NCI-H2029 (cell line): ENCODE measurements around the gene HSP90AB1.

Source experiments
- DNase-seq: peaks from one replicate; lab custom pipeline; 2025; lab: John Stamatoyannopoulos, UW

HSP90AB1 gene

DNA sequence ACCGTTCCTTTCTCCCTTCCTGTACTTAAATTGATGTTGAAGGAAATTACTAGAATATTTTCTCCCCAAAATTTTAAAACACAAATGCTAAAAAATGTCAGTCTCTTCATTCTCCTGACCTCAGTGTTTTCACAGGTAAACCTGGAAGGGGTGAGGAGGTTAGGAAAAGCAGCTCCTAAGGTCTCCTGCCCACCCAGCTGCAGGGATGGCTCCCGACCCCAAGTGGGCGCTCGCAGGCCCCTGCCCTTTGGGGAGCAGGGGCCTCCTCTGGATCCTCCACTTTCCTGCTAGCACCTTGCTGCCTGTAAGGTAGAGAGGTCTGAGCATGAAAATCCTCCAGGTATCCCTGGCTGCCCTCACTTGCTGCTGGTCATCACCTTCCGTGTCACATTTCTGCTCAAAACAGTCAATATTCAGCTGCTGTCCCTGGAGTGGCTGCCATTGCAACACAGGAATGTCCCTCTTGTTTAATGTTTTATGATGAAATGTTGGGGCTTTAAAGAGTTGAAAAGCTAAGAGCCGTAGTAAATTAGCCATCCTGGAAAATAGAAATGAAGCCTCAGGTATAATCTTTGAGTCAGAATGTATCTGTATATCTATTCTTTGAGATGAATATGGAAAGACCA is 10.9 kb upstream of the HSP90AB1 start:
- no peak for DNase-seq

DNA sequence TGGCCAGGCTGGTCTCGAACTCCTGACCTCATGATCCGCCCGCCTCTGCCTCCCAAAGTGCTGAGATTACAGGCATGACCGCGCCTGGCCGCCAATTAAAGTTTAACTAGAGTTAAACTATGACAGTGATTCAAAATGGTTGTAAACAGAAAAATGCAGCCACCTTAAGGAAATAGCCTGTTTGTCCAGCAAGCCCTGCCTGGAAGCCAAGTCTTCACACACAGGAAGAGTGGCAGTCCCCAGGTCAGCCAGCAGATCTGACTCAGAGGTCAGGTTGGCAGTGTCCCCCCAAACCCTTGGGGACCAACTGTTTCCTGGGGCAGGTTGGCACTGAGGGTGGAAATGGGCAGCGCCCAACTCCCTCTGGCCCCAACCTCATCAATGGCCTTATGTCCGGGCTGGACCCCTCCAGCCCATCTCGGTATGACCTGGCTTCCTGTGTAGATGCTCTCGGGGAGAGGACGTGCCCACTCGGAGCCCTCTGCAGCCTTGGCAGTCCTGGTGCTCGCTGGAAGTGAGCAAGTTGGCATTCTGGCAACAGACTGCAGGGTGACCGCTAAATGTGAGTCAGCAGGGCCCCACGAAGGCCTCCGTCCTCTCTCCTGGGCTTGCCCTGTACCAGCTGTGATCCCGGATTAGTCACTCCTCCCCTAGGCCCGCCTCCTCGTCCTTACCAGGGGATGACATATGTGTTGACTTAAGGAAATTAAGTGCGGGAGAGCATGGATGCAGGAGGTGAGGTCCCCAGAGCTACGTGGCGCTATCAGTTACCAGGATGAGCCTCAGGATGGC is 9.7 kb upstream of the HSP90AB1 start:
- peak; percentile 84 for DNase-seq

DNA sequence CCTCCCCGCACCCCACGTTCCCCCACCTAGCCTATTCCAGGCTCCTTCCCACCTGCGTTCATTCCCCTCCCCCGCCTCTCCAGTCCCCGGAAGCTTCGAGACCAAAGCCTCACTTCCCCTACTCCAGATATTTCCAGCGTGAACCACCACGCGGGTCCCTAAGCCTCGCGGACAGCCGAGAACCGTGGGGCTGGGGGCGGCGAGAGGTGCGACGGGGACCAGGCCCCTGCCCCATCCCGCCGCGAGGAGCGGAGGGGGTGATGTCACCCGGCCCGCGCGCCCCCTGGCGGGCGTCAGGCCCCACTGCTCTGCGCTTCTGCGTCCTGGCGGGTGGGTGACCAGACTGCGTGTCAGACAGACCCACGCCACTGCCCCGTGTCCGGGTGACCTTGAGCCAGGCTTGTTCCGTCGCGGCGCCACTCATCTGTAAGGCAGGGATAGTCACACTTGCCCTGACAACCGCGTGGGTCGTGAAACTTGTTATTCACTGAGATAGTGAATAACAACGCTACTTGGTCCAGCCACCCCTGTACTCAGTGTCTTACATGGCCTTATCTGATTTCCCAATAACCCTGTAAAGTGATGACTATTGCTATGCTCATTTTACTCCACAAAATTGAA is 9.0 kb upstream of the HSP90AB1 start:
- peak; percentile 27 for DNase-seq

DNA sequence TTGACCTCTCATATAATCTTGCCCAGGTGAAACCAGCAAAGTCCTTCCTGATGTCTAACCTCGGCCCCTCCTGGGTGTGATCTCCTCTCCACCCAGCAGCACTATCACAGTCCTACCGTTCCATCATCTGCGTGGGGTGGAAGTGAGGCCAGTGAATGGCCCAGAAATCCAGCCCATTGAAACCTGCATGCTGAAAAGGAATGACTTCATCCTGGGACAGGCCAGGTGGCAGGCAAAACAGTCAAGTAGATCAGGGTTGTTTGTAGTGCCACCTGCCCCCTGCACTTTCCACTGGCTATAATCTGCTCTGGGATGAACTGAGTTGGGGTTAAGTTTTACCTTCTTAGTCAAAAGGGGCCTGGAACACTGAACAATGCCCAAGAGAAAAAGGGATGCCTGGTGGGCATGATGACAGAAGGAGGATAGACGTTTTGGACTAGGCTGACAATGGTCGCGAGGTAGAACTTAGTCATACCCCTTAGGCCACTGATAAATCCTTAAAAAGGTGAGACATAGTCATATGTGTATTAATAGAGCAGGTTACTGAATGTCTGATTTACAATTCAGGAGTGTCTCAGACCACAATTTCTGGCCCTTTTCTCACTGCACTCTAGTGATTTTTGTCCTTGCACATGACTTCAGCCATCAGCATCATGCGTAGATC is 8.1 kb upstream of the HSP90AB1 start:
- no peak for DNase-seq

DNA sequence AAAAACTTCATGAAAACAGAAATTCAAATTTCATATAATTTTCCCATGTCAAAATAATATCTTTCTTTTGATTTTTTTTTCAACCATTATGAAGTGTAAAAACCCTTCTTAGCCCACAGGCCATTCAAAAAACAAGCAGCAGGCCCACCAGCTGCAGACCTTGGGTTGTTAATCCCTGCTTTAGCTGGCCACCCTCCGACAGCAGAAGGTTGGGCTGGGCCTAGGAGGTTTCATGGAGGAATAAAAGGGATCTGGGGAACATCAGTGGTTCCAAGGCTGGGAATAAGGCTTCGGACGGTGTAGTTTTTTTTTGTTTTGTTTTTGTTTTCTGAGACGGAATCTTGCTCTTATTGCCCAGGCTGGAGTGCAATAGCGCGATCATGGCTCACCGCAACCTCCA is 3.6 kb upstream of the HSP90AB1 start:
- DNase-seq: no peak

DNA sequence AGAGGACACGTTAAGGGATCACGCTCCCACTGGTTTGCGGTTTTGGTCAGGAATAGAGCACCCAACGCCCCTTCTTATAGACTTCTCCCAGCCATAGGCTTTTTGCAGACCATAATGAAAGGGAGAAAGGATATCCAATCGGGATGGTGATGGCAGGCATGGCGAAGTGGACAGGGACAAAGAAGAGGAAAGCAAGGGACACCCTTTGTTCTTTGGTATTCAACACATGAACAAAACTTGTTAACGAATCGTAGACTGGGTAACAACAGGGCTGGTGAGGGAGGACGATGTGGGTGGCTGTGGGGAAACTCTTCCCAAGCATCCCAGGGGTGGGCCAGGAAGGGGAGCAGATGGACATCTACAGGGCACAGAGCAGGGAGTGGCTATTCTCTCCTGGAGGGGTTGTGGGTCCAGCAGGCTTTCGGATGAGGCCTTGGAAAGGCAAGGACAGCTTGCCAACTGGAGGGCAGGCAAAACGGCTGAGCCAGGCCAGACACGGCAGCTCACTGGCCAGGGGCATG is 1.4 kb upstream of the HSP90AB1 start:
- DNase-seq: no peak

DNA sequence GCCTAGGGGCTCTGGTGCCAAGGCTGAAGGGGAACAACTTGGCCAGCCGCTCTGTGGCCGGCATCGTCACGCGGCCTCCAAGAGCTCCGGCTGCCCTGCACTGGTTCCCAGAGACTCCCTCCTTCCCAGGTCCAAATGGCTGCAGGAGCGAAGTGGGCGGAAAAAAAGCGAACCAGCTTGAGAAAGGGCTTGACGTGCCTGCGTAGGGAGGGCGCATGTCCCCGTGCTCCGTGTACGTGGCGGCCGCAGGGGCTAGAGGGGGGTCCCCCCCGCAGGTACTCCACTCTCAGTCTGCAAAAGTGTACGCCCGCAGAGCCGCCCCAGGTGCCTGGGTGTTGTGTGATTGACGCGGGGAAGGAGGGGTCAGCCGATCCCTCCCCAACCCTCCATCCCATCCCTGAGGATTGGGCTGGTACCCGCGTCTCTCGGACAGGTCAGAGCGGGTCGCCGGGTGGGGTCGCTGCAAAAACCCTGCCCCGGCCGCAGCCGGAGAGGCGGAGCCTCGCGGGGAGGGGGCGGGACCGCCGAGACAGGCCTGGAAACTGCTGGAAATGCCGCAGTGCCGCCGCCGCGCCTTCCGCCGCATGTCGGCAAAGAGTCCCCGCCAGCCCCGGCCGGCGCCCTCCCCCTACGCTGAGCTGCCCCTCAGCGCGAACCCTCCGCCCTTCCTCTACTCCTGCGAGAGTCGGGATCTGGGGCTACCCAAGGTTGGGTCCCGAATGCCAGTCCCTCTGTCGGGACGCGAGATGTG is 814 bp upstream of the HSP90AB1 start:
- peak; percentile 60 for DNase-seq

DNA sequence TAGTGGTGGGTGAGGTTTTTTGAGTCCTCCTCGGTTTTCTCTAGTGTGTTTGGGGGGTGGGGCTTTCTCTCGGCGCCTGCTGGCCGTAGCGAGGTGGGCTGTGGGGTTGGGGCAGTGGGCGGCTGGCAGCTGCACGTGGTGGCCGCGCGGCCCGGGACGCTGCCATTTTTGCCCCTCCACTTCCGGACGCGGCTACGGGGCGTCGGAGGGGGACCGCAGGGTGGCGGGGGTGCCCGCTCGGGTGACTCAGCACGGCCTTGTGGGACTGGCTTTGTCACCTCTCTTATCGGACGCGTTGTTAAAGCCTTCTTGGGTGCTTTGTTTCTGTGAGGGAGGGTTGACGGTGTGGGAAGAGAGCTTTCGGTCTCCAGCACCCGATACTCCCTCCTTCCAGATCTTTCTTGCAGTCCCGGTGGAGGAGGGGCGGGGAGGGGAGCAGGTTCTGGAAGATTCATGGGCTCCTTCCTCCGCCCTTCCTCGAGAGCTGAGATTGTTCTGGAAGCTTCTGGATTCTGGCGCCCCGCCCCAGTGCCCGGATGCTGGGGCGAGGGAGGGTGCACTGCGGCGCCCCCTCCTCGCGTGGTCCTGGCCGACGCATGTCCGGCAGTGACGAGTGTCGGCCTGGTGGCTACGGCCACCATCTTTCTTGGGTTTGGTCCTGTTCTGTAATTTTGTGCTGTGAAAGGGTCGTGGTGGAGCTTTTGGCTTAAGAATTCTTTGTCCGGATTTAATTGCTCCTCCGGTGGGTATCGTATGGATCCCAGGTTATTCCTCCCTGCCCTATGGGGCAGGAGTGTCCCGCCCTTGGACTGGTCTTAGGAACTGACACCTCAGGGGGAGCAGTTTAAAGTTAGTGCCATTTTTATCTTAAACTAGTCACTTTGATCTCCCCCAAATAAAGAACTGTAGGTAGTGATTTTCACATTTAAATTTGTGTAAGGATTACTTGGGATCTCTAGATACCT is 719 bp downstream of the HSP90AB1 start:
- no peak for DNase-seq

DNA sequence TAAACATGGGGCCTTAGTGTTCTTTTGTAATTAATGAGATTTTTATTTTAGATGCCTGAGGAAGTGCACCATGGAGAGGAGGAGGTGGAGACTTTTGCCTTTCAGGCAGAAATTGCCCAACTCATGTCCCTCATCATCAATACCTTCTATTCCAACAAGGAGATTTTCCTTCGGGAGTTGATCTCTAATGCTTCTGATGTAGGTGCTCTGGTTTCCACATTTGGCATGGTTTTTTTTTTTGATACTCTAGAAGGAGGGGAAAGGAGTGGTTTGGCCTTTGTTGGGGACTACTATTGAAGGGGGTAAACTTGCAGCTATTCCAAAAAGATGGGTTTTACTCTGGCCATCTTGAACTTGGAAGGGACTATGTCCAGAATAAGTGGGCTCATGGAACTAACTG is 1.7 kb downstream of the HSP90AB1 start:
- no peak for DNase-seq

DNA sequence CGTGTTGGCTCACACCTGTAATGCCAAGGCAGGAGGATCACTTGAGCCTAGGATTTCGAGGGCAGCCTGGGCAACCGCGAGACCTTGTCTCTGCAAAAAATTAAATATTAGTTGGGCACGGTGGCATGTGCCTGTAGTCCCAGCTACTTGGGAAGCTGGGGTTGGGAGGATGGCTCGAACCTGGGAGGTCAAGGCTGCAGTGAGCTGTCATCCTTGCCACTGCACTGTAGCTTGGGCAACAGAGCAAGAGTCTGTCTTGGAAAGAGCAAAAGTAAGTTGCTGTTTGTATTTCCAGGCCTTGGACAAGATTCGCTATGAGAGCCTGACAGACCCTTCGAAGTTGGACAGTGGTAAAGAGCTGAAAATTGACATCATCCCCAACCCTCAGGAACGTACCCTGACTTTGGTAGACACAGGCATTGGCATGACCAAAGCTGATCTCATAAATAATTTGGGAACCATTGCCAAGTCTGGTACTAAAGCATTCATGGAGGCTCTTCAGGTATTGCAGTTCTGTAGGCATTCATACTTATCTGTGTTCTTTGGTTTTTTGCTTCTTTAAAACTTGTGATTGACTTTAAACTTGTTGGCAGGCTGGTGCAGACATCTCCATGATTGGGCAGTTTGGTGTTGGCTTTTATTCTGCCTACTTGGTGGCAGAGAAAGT is 2.3 kb downstream of the HSP90AB1 start:
- DNase-seq: no peak

DNA sequence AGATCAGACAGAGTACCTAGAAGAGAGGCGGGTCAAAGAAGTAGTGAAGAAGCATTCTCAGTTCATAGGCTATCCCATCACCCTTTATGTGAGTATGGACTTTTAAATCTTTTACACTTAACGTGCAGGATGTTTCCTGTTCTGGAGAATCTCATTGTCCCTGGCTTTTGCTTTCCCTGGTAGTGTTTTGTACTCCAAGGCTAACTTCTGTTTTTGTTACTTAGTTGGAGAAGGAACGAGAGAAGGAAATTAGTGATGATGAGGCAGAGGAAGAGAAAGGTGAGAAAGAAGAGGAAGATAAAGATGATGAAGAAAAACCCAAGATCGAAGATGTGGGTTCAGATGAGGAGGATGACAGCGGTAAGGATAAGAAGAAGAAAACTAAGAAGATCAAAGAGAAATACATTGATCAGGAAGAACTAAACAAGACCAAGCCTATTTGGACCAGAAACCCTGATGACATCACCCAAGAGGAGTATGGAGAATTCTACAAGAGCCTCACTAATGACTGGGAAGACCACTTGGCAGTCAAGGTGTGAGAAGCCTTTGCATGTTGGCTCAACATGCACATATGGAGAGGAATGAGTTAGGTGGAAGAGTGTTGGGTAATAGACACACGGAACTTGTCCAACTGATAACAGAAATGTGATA is 3.3 kb downstream of the HSP90AB1 start:
- no peak for DNase-seq

DNA sequence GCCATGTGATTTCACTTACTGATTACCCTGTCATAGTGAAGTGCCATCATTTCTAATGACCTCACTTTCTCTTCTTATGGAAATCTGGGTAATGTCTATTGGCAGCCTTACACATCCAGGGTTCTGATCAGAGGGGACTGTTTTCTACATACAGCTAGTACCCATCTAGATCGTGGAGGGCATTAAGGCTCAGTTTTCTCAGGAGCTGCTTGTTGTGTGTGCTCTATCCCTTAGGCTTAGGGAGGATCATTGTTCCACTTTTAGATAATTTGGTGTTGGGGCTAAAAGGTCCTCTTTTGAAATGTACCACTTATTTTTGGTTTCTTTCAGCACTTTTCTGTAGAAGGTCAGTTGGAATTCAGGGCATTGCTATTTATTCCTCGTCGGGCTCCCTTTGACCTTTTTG is 3.8 kb downstream of the HSP90AB1 start:
- DNase-seq: no peak

DNA sequence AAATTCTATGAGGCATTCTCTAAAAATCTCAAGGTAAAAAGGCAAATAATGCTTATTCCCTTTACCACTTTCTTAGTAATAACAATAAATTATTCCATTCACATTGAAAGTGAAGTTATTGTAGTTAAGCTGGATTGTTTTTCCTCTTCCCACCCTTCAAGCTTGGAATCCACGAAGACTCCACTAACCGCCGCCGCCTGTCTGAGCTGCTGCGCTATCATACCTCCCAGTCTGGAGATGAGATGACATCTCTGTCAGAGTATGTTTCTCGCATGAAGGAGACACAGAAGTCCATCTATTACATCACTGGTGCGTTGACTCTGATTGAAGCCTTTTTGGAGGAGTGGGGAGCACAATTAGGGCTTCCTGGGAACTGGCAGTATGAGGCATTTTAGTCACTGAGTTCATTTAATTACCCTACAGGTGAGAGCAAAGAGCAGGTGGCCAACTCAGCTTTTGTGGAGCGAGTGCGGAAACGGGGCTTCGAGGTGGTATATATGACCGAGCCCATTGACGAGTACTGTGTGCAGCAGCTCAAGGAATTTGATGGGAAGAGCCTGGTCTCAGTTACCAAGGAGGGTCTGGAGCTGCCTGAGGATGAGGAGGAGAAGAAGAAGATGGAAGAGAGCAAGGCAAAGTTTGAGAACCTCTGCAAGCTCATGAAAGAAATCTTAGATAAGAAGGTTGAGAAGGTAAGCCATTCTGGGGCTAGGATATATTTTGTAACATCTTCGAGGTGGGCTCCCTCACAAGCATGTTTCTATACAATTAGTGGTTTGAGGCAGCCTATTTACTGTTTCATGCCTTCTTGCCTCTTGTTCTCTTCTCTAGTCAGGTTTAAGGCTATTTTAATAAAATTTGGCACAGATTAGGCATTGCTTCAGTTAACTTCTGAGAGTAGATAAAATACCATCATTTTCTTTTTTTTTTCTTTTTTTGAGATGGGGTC is 4.9 kb downstream of the HSP90AB1 start:
- DNase-seq: no peak

DNA sequence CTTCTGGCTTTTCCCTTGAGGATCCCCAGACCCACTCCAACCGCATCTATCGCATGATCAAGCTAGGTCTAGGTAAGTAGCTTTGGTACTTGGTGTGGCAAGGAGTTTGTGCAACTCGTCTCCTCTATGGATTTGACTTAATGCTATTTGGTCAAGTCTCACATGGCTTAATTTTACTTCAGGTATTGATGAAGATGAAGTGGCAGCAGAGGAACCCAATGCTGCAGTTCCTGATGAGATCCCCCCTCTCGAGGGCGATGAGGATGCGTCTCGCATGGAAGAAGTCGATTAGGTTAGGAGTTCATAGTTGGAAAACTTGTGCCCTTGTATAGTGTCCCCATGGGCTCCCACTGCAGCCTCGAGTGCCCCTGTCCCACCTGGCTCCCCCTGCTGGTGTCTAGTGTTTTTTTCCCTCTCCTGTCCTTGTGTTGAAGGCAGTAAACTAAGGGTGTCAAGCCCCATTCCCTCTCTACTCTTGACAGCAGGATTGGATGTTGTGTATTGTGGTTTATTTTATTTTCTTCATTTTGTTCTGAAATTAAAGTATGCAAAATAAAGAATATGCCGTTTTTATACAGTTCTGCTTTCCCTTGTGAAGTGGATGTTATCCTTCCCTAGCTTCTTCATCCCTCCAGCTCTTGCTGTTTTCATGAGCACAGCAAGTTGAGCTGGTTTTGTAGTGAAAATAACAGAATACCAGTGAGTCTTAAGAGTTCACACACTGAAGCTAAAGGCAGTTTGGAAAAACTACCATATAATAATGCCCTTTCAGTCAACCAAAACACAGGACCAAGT is 6.6 kb downstream of the HSP90AB1 start:
- no peak for DNase-seq

DNA sequence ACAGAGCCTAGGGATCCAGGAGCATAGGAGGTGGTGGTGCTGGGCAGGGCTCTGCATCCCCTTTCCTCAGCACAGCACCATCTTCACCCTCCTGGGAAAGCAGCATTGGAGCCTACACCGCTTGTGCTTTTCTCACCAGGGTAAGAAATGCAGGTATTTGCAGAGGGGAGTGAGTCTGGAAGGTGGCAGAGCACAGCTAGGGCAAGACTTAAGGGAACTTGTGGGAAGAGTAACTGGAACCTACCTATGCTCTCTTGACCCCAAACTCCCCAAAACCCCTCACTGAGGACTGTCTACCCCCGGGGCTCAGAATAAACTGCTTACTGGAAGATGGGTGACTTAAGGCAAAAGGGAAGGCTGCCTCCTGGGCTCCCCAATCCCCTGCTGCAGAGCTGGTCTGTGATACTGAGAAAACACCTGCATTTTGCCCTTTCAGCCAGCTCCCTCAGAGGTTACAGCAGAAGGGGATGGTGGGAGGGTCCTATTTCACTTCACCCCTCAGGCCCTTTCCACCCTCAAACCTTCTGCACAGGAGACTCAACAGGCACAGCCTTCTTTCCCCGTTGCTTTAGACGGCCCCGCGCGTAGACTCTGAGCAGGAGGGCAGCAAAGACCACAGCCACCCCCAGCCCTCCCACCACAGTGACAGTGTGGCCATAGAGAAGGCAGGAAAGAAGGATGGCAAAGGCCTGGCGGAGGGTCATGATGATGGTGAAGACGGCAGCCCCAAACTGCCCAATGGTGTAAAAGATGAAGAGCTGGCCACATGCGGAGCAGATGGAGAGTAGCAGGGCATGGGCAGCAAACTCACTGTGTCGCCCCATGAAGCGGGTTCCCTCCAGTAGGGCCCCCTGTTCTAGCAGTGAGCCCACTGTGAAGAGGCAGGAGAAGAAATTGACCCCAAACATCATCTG is 7.5 kb downstream of the HSP90AB1 start:
- DNase-seq: no peak

DNA sequence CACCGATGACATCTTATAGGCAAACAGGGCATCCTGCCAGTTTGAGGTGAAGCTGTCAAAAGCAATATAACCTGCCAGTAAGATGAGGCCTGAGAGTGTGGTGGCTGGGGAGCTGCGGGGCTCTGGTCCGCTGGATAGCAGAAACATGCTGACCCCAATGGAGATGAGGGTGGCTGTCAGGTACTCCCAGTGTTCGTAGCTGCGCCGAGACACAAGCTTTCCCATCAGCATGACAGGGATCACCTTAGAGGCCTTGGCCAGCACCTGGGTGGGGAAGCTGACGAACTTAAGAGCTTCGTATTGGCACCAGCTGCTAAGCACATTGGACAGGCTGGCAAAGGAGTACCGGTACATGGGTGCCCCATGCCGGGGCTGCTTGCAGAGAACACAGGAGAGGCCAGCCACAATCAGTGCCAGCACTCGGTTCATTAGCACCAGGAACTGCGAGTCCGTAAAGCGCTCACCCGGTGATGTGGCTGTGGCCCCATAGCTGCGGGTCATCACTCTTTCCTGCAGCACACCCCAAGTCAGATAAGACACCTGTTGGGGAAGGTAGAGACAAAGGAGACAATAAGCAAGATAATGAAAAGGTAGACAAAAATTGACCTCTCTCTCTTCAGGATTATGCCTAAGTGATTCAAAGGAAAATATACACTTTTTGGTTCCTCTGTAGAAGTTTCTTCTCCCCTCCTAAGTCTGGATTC is 8.4 kb downstream of the HSP90AB1 start:
- DNase-seq: no peak
